ENCODE results near the gene KIF5C.

The KIF5C gene

DNA sequence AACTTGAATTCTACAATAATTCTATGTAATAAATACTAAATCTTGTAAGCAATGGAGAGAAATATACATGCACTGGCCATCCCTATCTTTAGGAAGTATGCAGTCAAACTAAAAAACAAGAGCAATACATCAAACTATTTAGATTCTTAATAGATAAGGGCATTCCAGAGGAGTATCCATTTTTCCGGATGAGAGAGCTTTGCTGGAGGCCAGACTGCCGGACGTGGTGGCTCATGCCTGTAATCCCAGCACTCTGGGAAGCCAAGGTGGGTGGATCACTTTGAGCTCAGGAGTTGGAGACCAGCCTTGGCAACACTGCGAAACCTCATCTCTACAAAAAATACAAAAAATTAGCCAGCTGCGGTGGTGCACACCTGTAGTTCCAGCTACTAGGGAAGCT is 60.8 kb downstream of the KIF5C start:
- no peaks in the 10 kb centered on the region for H3K36me3 ChIP-seq (ENCODE audit: insufficient read depth, low read length)
- no peak for TF ChIP-seq EZH2 (IDR thresholded peaks at IDR 0.05; ENCODE audit: borderline replicate concordance, low read length)
- TF ChIP-seq CTCF (IDR thresholded peaks at IDR 0.05; ENCODE audit: low read length), result no peak
- H2AFZ ChIP-seq (ENCODE audit: low read length), result no peak overlapping the region

GRCh38 chr2:148936857-148937450 is 61.9 kb downstream of the KIF5C start:
- H4K20me1 ChIP-seq (ENCODE audit: insufficient read depth, low read length), result no peaks in the 10 kb centered on the region
- H3K4me2 ChIP-seq (ENCODE audit: low read length), result no peak overlapping the region
- no peak overlapping the region for H2AFZ ChIP-seq (ENCODE audit: low read length)
- no peaks in the 10 kb centered on the region for H3K9me3 ChIP-seq (ENCODE audit: low read length)
- peak; percentile 30; the same call in 1 of the 2 replicates for TF ChIP-seq CTCF (IDR thresholded peaks at IDR 0.05; ENCODE audit: low read length)
- no peak for TF ChIP-seq EZH2 (IDR thresholded peaks at IDR 0.05; ENCODE audit: borderline replicate concordance, low read length)
- H3K9me2 ChIP-seq (ENCODE audit: low read depth, low read length), result no peaks in the 10 kb centered on the region
- H3K27me3 ChIP-seq (ENCODE audit: insufficient read depth, low read length), result no peaks in the 10 kb centered on the region
- no peaks in the 10 kb centered on the region for H3F3A ChIP-seq (ENCODE audit: insufficient read depth, low read length)
- no peak overlapping the region for H3K9ac ChIP-seq (ENCODE audit: low read length)
- no peaks in the 10 kb centered on the region for H3K36me3 ChIP-seq (ENCODE audit: insufficient read depth, low read length)
- H3K4me3 ChIP-seq (ENCODE audit: low read depth, low read length, poor library complexity, severe bottlenecking), result no peak overlapping the region
- no peaks in the 10 kb centered on the region for H3K79me2 ChIP-seq (ENCODE audit: insufficient read depth, low read length)
- no peaks in the 10 kb centered on the region for H3K4me1 ChIP-seq (ENCODE audit: insufficient read depth, low read length, severe bottlenecking)
- H3K27ac ChIP-seq (ENCODE audit: low read depth, low read length, poor library complexity, severe bottlenecking), result no peak overlapping the region

More for the DNA sequence above, 60.8 kb downstream of the KIF5C start:
- no peaks in the 10 kb centered on the region for H3K9me3 ChIP-seq (ENCODE audit: low read length)
- no peaks in the 10 kb centered on the region for H3F3A ChIP-seq (ENCODE audit: insufficient read depth, low read length)
- no peaks in the 10 kb centered on the region for H3K9me2 ChIP-seq (ENCODE audit: low read depth, low read length)
- H3K4me3 ChIP-seq (ENCODE audit: low read depth, low read length, poor library complexity, severe bottlenecking), result no peak overlapping the region
- H3K27ac ChIP-seq (ENCODE audit: low read depth, low read length, poor library complexity, severe bottlenecking), result no peak overlapping the region
- no peaks in the 10 kb centered on the region for H3K27me3 ChIP-seq (ENCODE audit: insufficient read depth, low read length)
- no peak overlapping the region for H3K4me2 ChIP-seq (ENCODE audit: low read length)
- H3K4me1 ChIP-seq (ENCODE audit: insufficient read depth, low read length, severe bottlenecking), result no peaks in the 10 kb centered on the region
- no peaks in the 10 kb centered on the region for H3K79me2 ChIP-seq (ENCODE audit: insufficient read depth, low read length)
- no peak overlapping the region for H3K9ac ChIP-seq (ENCODE audit: low read length)
- H4K20me1 ChIP-seq (ENCODE audit: insufficient read depth, low read length), result no peaks in the 10 kb centered on the region

GRCh38 chr2:148939271-148939670 is 64.2 kb downstream of the KIF5C start:
- H3F3A ChIP-seq (ENCODE audit: insufficient read depth, low read length), result no peaks in the 10 kb centered on the region
- no peaks in the 10 kb centered on the region for H3K36me3 ChIP-seq (ENCODE audit: insufficient read depth, low read length)

More at GRCh38 chr2:148939271-148939670, 64.2 kb downstream of the KIF5C start:
- no peaks in the 10 kb centered on the region for H3K4me1 ChIP-seq (ENCODE audit: insufficient read depth, low read length, severe bottlenecking)
- no peak overlapping the region for H2AFZ ChIP-seq (ENCODE audit: low read length)
- H3K79me2 ChIP-seq (ENCODE audit: insufficient read depth, low read length), result no peaks in the 10 kb centered on the region
- no peak overlapping the region for H3K4me2 ChIP-seq (ENCODE audit: low read length)
- TF ChIP-seq EZH2 (IDR thresholded peaks at IDR 0.05; ENCODE audit: borderline replicate concordance, low read length) (no peak), CTCF (IDR thresholded peaks at IDR 0.05; ENCODE audit: low read length) (no peak)
- H3K9me2 ChIP-seq (ENCODE audit: low read depth, low read length), result no peaks in the 10 kb centered on the region
- H3K27ac ChIP-seq (ENCODE audit: low read depth, low read length, poor library complexity, severe bottlenecking), result no peak overlapping the region
- H3K9ac ChIP-seq (ENCODE audit: low read length), result no peak overlapping the region
- no peaks in the 10 kb centered on the region for H3K9me3 ChIP-seq (ENCODE audit: low read length)
- H4K20me1 ChIP-seq (ENCODE audit: insufficient read depth, low read length), result no peaks in the 10 kb centered on the region
- H3K27me3 ChIP-seq (ENCODE audit: insufficient read depth, low read length), result no peaks in the 10 kb centered on the region
- H3K4me3 ChIP-seq (ENCODE audit: low read depth, low read length, poor library complexity, severe bottlenecking), result no peak overlapping the region

Measured in OCI-LY1 (cell line).